ENCODE measurements around the gene ZNF135.

- TF ChIP-seq MXI1 (IDR thresholded peaks at IDR 0.05; ENCODE audit: borderline replicate concordance, low read depth, low read length) (no peak), CTCF (conservative IDR thresholded peaks at IDR 0.05; ENCODE audit: low read depth, low read length) (no peak), CHD1 (IDR thresholded peaks at IDR 0.05; ENCODE audit: low read depth, low read length) (no peak)
These were observed 14.7 kb upstream of the ZNF135 start for GRCh38 chr19:58044391-58044790.
